ENCODE data around the gene COBL.

DNA sequence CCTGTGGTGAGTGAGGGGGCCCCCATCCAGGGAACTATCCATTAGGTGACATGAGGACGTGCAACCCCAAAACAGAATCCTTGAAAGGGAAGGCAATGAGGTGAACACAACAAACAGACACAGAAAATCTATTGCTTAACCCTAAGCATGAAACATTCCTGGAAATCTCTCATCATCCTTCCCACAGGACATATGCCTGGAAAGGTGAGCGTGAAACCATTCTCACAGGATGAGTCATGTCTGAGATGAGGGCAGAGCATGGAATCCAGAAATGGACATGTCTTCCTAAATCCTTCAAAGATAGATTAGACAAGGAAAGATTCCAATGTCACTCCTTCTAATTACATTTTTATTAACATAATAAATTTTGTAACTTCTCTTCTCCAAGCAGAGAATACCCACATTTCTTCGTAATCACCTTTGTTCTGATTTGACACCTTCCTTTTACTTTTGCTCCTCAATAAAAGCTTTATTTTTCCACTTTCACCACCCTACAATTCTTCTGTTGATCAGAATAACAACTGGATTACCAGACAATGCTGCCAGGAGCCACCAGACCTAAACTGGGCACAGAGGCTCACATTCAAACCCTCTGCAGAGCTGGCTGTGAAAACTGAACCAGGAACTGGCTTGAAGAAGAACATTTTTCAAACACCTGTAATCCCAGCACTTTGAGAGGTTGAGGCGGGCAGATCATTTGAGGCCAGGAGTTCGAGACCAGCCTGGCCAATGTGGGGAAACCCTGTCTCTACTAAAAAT, 67.2 kb downstream of the COBL start:
- TF ChIP-seq POLR2AphosphoS5 (IDR thresholded peaks at IDR 0.05; ENCODE audit: low read depth, low read length), result no peak
- TF ChIP-seq POLR2A (IDR thresholded peaks at IDR 0.05; ENCODE audit: low read depth, low read length), result no peak

Measured in GM12892 (cell line).